Suprapubic skin (tissue), 3 donors: Measurements from ENCODE around the gene U2AF2.

Experiments
- EP300 ChIP-seq: sonication (generic); formaldehyde crosslinking; IDR thresholded peaks from one replicate; pipeline ENCODE4 v1.6.1; 2017; ENCODE audit warnings: antibody characterized with exemption
- POLR2A ChIP-seq, 2 donors: fragments of 450-650 bp; IDR thresholded peaks; one replicate each; pipeline ENCODE4 v1.6.1; 2017; ENCODE audit warnings: antibody characterized with exemption in 2 of 2, mild to moderate bottlenecking in 2 of 2, moderate library complexity in 2 of 2
- TF ChIP-seq, protein P1 (sequence below), 2 donors: fragments of 200-600 bp in 1 of 2; fragments of 450-650 bp in 1 of 2; sonication (generic) in 1 of 2; IDR thresholded peaks; one replicate each; pipeline ENCODE4 v1.5.1; 2016 to 2019; ENCODE audit warnings: antibody characterized with exemption in 2 of 2, mild to moderate bottlenecking in 1 of 2, moderate library complexity in 1 of 2

- TF ChIP-seq EP300, result no peak
- TF ChIP-seq, protein P1, sequence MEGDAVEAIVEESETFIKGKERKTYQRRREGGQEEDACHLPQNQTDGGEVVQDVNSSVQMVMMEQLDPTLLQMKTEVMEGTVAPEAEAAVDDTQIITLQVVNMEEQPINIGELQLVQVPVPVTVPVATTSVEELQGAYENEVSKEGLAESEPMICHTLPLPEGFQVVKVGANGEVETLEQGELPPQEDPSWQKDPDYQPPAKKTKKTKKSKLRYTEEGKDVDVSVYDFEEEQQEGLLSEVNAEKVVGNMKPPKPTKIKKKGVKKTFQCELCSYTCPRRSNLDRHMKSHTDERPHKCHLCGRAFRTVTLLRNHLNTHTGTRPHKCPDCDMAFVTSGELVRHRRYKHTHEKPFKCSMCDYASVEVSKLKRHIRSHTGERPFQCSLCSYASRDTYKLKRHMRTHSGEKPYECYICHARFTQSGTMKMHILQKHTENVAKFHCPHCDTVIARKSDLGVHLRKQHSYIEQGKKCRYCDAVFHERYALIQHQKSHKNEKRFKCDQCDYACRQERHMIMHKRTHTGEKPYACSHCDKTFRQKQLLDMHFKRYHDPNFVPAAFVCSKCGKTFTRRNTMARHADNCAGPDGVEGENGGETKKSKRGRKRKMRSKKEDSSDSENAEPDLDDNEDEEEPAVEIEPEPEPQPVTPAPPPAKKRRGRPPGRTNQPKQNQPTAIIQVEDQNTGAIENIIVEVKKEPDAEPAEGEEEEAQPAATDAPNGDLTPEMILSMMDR (IDR thresholded peaks at IDR 0.05), result no peak
- no peak for TF ChIP-seq POLR2A (IDR thresholded peaks at IDR 0.05)
Measured at GRCh38 chr19:55667958-55668357, 13.1 kb downstream of the U2AF2 start.
